Stimulated activated CD4-positive, alpha-beta T cell treated with anti-CD3 and anti-CD28 coated beads, Interleukin-2, amount 100 ng/mL, for 4 hours (primary cell): ENCODE measurements around the gene POLN.
"Not testable (repeated sequence)": the region's sequence is repeated elsewhere in the genome, so short reads cannot be mapped to it uniquely, and the experiment has no call there.

Experiments
- DNase-seq: peaks from one replicate; pipeline ENCODE4 v3.0.0-alpha.2; 2020; ENCODE audit warnings: low read depth

POLN gene

GRCh38 chr4:2275044-2275397, 33.1 kb upstream of the POLN start:
- DNase-seq, result not testable (repeated sequence)

DNA sequence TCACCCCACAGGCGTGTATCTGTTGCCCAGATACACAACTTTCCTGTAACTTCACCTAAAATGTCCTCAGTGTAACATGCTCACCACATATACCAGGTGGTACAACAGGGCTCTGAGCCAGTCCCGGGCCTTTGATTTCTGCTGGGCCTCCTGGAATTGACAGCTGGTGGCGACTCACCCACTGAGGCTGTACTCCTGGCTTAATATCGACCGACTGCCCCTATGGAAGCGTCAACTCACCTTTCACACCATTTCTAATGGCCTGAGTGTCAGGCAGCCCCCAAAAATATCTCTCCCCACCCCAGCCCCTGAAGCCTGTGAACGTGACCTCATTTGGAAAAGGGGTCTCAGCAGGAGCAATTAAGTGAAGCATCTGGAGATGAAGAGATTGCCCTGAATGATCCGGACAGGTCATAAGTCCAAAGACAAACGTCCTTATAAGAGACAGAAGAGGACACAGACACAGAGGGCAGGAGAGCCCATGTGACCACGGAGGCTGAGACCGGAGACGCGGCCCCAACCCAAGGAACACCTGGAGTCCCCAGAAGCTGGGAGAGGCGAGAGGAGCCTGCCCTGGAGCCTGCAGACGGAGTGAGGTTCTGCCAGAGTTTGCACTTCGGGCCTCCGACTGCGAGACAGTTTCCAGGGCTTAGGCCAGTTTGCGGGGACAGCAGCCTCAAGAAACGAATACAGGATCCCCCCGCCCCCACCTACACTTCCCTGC, 32.6 kb upstream of the POLN start:
- no peak for DNase-seq

DNA sequence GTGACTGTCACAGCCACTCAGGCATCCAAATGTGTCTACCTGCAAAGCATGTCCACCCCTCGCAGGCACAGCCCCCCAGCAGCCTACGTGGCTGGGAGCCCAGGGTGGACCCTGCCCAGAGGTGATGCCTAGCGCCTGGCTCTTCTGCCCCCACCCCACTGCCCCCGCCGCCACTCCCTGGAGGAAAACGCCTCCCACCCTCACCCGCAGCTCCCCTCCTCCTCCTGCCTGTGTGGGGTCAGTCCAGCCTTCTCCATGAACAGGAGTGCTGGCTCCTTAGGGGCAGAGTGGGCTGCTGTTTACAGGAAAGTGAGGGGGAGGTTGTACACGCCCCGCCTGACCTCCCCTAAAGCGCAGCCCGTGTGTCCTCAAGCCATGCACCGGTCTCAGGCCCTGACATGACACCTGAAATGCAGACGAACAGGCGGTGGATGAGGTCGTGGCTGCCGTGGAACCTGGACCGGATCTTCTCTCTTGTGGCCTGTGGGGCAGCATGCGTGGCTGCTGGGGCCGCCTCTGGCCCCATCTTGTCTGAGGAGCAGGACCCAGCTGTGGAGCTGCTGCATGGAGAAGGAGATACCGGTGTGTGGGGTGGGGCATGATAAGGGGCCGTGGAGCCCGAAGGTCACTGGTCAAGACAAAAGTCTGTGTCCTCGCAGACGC, 31.9 kb upstream of the POLN start:
- DNase-seq, result no peak

GRCh38 chr4:2273221-2273620, 31.3 kb upstream of the POLN start:
- DNase-seq, result no peak

DNA sequence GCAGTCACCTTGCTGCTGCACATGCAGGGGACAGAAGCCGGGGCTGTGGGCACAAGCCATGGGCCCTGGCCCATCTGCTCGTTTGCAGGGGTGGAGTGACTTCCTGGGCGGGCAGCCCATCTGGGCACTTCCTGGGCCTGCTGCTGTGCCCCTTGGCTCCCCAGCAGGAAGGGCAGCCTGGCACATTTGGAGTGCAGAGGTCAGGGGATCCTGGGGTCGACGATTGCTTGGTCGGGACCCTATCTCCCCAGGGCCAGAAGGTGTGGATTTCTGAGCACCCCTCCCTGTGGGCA, 30.9 kb upstream of the POLN start:
- no peak for DNase-seq

GRCh38 chr4:2272026-2272827, 30.3 kb upstream of the POLN start:
- DNase-seq, result no peak

GRCh38 chr4:2271279-2272025, 29.5 kb upstream of the POLN start:
- no peak for DNase-seq

DNA sequence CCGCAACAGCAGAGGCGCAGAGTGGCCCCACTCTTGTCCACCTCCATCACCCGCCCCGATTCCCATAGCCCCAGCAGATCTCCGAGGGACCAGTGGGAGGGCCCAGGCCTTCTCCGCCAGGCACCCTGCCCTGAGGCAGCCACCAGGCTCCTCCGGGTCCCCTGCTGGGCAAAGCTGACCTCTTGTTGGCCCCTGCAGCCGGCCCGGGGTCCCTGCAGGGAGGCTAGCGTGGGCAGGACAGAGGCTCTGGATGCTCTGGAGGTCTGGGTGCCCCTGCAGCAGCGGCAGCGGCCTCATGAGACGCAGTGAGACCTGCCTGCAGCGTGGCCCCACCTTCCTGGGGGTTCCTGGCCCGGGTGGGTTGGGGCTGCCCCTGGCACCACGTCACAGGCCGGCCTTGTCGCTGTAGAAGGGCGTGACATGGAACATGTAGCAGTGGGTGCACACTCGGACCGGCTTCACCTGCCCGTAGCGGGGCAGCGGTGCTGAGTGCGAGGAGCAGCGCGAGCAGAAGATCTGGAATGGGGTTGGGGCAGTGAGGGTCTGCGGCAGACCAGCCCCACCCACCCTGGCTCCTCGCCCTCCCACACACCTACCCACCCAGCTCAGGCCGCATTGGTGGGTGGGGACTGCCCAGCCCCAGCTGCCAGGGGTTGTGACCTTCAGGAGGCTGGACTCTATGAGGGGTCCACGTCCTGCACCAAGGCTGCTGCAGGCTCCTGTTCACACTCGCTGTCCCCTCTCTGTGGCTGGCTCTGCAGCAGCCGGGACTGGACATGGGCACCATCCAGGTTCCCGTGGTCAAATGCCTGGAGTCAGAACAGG, 28.6 kb upstream of the POLN start:
- DNase-seq, result no peak

- DNase-seq, result no peak
Measured at GRCh38 chr4:2269618-2270163, 27.8 kb upstream of the POLN start.

- DNase-seq, result no peak
Measured at GRCh38 chr4:2269206-2269531, 27.2 kb upstream of the POLN start.

- DNase-seq, result no peak
Measured at GRCh38 chr4:2268357-2269205, 26.7 kb upstream of the POLN start.

GRCh38 chr4:2267841-2268240, 25.9 kb upstream of the POLN start:
- DNase-seq, result no peak

- no peak for DNase-seq
Measured at GRCh38 chr4:2267320-2267811, 25.4 kb upstream of the POLN start.

GRCh38 chr4:2266821-2267220, 24.9 kb upstream of the POLN start:
- DNase-seq, result no peak

DNA sequence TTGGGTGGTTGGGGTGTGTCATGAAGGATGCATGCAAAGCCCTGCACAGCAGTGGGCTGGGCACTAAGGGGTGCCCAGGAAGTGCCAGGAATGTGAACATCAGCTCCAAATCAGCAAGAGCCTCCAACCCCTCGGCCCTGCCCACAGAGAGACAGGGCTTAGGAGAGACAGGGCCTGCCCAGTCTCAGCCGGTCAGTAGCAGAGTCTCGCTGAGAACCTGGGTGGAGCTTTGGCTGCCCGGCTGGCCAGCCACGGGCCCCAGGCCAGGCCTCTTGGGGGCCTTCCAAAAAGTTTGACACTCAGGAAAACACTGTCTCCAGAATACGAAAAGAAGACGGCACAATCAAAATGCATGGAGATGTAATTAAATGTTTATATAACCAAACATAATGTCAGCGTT, 24.3 kb upstream of the POLN start:
- DNase-seq, result no peak

DNA sequence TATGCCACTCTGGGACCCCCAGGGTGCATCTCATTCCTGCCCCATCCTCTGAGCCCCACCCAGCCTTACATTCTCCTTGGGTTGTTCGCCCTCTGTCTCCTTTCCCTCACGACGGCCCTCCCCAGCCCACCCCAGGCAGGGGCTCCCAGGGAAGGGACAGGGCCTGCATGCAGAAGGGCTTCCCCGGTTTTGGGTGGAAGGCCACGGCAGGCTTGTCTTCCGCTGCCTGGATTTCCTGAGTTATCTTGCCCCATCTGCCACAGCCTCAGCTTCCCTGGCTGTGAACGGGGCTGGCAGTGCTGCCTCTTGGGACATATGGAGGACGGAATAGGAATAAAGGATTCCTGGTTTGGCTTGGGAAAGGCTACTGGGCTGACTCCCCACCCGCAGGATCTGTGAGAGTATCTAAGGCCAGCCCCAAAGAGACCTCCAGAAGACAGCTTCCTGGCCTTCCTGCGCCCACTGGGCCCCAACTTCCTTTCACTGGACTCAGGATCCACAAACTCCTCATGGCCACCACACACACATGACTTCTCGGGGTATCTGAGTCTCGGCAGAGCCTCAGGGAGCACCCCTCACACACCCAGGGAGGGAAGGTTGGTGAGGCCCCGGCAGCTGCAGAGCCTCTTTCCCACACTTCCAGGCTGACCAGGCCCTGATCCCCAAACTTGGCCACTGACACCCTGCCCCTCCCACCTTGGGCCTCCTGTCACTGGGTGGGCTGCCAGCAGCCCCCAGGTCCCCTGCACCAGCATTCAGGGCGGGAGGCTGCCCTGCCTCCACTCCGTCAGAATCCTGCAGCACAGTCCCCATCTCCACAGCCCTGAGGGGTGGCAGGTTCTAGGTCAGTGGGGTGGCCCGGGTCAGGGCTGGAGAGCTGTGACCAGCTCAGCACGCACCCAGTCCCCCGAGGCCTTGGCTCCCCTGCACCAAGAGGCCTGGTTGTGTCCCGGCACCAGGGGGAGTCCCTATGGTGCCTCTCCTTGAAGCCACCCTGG, 23.5 kb upstream of the POLN start:
- no peak for DNase-seq

DNA sequence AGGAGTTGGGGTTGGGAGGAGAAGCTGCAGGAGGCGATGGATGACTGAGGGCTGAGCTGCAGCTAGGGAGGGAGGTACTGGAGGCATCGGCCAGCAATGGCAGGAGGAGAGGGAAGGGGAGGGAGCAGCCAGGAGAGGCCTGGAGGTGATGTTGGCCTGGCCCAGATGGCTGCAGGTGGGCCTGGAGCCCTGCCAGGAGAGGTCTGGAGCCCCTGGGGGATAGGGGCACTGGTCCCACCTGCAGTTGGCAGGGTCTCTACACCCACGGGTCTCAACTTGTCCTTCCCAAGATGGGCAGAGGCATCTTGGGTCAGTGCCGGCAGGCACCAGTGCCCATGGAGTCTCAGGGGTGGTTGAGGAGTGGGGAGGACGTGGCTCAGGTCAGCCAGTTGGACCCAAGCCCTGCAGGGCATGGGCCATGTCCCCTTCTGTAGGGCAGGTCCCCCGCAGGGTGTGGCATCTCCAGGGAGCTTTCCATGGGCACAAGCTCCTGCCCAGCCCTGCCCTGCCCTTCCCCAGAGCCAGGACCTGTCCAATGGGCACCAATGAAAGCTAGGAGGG, 22.6 kb upstream of the POLN start:
- DNase-seq, result no peak

GRCh38 chr4:2263926-2264321, 22.0 kb upstream of the POLN start:
- DNase-seq, result no peak

GRCh38 chr4:2262944-2263250, 21.0 kb upstream of the POLN start:
- DNase-seq, result no peak
